ENCODE data around the gene SYNRG. TPM values are rescaled to one million over a fixed set of nuclear protein-coding genes. Genes with fewer than 3 reads are reported as not detected.
"Not testable (repeated sequence)": the region's sequence is repeated elsewhere in the genome, so short reads cannot be mapped to it uniquely, and the experiment has no call there.

SYNRG gene
- total RNA-seq, 2 donors from 2014 or later, result 35.9 to 38.9 TPM

GRCh38 chr17:37517881-37518280, 91.3 kb downstream of the SYNRG start:
- ATAC-seq (no peak), DNase-seq (no peak)
- intact Hi-C loops (cut with DNase I, micrococcal nuclease), result no loop called here

- no peak for ATAC-seq
- intact Hi-C loops (cut with DNase I, micrococcal nuclease), result no loop called here
- DNase-seq, result no peak
These were observed 93.1 kb downstream of the SYNRG start for GRCh38 chr17:37516127-37516571.

DNA sequence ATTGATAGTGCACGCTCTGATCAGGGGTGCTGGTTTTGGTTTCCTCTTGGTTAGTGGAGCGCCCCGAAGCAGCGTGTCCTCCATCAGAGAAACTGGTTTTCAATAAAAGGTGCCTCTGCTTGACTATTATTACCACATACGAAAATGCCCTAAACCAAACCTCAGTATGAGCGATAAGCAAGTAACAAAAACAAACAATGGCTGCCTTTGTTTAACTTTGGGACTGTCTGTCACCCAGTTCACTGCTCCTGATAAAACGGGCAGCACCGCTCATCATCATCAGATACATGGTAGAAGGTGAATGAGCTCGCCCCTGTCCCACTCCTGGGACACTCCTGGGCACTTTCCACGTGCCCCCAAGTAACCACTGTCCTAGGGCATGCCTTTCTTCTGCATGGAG, 95.5 kb downstream of the SYNRG start:
- no peak for ATAC-seq
- intact Hi-C loops (cut with DNase I, micrococcal nuclease), result no loop called here
- no peak for DNase-seq

DNA sequence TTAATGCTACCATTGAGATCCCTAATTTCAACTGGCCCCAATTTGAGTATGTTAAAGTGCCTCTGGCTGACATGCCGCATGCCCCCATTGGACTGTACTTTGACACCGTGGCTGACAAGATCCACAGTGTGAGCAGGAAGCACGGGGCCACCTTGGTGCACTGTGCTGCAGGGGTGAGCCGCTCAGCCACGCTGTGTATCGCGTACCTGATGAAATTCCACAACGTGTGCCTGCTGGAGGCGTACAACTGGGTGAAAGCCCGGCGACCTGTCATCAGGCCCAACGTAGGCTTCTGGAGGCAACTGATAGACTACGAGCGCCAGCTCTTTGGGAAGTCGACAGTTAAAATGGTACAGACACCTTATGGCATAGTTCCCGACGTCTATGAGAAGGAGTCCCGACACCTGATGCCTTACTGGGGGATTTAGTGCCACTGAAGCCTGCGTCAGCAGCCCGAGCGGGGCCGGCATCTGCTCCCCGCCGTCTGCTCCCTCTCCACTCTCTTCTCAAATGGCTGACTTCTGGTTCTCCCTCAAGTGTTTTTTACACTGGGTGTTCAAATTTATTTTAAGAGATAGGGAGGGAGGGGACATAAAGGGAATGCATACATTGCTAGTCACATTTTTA, 96.7 kb downstream of the SYNRG start:
- ATAC-seq (no peak), DNase-seq (no peak)
- intact Hi-C loops (cut with DNase I, micrococcal nuclease), result no loop called here

DNA sequence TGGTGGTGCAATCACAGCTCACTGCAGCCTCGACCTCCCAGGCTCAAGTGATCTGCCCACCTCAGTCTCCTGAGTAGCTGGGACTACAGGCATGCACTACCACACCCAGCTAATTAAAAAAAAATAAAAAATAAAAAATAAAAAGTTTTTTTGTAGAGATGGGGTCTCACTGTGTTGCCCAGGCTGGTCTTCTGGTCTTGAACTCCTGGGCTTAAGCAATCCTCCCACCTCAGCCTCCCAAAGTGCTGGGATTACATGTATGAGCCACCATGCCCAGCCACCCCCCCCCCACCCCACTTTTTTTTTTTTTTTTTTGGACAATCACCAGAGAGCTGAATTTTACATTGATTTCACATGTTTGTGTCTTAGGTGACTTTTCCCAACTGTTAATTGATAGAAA, 97.6 kb downstream of the SYNRG start:
- intact Hi-C loops (cut with DNase I, micrococcal nuclease); DNase-seq; ATAC-seq: not testable (repeated sequence)

- intact Hi-C loops (cut with DNase I, micrococcal nuclease), result no loop called here
- no peak for DNase-seq
- no peak for ATAC-seq
These were observed 99.2 kb downstream of the SYNRG start for GRCh38 chr17:37510056-37510455.

- intact Hi-C loops (cut with DNase I, micrococcal nuclease), result no loop called here
- DNase-seq (no peak), ATAC-seq (no peak)
These were observed 102.1 kb downstream of the SYNRG start for GRCh38 chr17:37507111-37507510.

DNA sequence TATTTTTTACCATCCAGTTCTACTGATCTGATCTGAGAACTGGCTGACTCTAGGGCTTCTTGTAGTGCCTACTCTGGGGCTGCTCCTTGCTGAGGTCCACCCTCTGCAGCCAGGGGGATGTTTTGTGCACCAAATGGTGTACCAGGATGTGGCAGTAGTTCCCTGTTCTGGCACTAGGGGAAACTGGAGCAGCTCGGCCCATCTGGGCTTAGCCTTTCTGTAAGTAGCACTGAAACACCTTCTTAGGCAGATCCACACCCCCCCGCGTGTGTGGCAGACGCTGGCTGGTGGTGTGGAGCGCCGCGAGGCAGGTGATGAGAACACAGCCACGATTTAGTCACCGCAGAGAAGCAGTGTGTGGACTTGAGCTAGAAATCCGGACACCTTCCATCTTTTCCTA, 102.5 kb downstream of the SYNRG start:
- intact Hi-C loops (cut with DNase I, micrococcal nuclease), result no loop called here
- ATAC-seq (peak; percentile 50), DNase-seq (no peak)

- DNase-seq, result no peak
- intact Hi-C loops (cut with DNase I, micrococcal nuclease), result no loop called here
These were observed 103.9 kb downstream of the SYNRG start for GRCh38 chr17:37505333-37505732.

DNA sequence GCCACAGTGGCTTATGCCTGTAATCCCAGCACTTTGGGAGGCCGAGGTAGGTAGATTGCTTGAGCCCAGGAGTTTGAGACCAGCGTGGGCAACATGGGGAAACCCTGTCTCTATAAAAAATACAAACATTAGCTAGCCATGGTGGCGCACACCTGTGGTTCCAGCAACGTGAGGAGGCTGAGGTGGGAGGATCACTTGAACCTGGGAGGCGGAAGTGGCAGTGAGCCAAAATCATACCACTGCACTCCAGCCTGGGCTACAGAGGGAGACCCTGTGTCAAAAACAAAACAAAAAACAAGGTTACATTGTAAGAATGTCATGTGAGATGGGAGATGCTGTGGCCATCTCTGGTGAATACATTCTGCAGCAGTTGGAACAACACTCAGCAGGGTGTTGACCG, 106.1 kb downstream of the SYNRG start:
- no peak for DNase-seq
- no peak for ATAC-seq
- intact Hi-C loops (cut with DNase I, micrococcal nuclease), result no loop called here

More at GRCh38 chr17:37505333-37505732, 103.9 kb downstream of the SYNRG start:
- no peak for ATAC-seq

DNA sequence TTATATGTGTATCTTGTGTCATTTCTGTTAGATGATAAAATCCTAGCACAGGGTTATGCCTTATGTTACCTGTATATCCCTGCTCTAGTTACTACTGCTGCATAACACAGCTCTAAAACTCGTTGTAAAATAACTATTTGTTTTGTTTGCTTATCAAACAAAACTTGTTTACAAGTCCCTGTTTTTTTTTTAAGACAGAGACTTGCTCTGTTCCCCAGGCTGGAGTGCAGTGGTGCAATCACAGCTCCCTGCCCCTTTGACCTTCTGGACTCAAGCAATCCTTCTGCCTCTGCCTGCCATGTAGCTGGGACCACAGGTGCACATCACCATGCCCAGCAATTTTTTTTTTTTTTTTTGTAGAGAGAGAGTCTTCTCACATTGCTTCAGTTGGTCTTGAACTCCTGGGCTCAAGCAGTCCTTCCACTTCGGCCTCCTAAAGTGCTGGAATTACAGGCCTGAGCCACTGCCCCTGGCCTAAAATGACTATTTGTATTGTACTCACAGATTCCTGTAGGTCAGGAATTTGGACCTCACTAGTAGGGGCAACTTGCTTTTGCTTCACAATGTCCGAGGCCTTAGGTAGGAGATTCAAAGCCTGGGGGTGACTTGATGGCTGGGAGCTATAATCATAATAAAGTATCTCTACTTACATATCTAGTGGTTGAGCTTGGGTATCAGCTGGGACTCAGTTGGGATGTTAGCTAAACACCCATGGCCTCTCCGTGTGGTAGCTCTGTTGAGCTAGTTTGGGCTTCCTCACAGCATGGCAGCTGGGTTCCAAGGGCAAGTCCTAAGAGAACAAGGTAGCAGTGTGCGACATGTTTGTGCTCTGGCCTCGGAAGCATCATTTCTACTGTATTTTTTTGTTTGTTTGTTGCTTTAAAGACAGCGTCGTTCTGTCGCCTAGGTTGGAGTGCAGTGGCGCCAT, 106.9 kb downstream of the SYNRG start:
- intact Hi-C loops (cut with DNase I, micrococcal nuclease), result no loop called here
- ATAC-seq (no peak), DNase-seq (no peak)

- ATAC-seq, result no peak
- intact Hi-C loops (cut with DNase I, micrococcal nuclease), result no loop called here
These were observed 108.8 kb downstream of the SYNRG start for GRCh38 chr17:37500378-37500777.

DNA sequence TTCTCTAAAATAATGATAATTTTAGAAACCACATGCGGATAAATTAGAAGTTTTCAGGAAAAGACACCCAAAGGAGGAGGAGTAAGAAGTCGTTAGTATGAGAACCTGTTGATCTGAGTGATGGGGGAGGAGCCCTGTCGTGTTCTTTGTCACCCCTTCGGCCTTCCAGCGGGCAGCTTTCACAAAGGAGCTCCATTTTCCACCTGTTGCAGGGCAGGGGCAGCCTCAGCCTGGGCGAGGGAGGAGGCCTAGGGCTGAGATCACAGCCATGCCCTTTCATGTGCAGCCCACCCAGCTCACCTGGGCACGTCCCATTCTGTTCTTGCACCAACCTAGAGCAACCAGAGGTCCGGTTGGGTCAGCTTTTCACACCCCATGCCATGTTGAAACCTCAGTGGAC, 114.2 kb downstream of the SYNRG start:
- intact Hi-C loops (cut with DNase I, micrococcal nuclease), result no loop called here
- DNase-seq (no peak), ATAC-seq (no peak)

More at GRCh38 chr17:37500378-37500777, 108.8 kb downstream of the SYNRG start:
- DNase-seq, result no peak

DNA sequence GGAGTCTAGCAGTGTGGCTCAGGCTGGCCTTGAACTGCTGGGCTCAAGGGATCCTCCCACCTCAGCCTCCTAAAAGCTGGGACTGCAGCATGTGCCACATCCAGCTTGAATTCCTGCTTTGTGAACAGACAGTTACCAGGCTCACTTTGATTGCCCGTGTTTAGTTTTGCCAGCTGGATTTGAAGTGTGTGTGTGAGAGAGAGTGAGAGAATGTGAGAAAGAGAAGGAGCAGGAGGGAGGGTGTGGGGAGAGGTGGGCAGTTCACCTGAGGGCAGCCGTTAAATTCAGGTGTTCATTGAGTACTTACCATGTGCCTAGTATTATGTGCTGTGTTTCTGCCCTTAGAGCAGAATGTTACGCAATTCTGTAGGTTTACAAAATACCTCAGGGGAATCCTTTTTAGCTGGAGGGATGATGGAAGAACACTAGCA, 114.8 kb downstream of the SYNRG start:
- no peak for ATAC-seq
- intact Hi-C loops (cut with DNase I, micrococcal nuclease), result no loop called here
- no peak for DNase-seq

GRCh38 chr17:37493249-37494027, 115.8 kb downstream of the SYNRG start:
- intact Hi-C loops (cut with DNase I, micrococcal nuclease), result no loop called here
- ATAC-seq (no peak), DNase-seq (no peak)

DNA sequence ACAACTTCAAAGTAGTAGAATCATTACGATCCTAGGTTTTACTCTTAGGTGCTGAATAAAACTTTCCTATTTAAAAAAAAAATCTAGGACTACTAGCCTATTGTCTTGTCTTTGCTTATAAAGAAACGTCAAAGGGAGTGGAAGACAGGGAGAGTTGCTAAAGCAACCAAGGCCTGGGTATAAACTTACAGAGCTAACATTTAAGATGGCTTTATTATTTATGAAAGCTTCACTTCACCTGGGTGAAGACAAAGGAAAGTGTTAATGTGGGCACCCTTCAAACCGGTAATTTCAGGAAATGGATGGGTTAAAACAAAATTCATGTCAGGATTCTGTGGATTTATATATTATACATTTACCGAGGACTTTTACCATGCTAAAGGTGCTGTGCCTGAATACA, 117.1 kb downstream of the SYNRG start:
- intact Hi-C loops (cut with DNase I, micrococcal nuclease), result no loop called here
- no peak for DNase-seq
- no peak for ATAC-seq

- no peak for DNase-seq
- intact Hi-C loops (cut with DNase I, micrococcal nuclease), result no loop called here
- ATAC-seq, result no peak
These were observed 118.3 kb downstream of the SYNRG start for GRCh38 chr17:37490638-37491614.

DNA sequence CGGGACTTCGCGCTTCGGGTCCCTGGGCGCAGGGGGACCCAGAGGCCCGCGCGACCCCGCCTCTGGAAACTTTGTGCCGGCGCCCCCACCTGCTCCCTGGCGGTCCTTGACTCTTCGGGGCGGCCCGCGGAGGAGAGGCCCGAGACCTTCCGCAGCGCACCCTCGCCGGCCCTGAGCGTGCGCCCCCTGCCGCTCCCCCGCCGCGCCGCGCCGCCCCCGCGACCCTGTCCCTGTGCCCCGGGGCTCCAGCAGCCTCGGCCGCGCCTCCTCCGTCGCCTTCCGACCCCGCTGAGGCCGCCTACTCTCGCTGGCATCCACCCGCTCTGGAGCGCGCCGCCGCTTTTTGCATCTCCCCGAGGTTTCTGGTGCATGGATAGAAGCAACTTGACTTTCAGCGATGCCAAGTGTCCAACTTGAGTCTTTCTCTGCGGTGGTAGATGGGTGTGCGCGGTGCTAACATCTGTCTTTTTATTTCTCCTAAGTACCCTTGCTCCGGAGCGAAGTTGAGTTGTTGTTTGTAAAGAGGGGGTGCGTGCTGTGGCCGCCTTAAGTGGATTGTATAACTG, 119.1 kb downstream of the SYNRG start:
- DNase-seq (peak; percentile 47 to 75), ATAC-seq (peak; percentile 23)
- intact Hi-C loops (cut with DNase I, micrococcal nuclease), result no loop called here

Data from left colon (tissue), 2 donors.